Measurements from ENCODE around the gene CEP350. TPM values are rescaled to one million over a fixed set of nuclear protein-coding genes. Genes with fewer than 3 reads are reported as not detected.

CEP350 gene
- total RNA-seq, 1 experiment from 2014 or later, result 27.6 TPM

DNA sequence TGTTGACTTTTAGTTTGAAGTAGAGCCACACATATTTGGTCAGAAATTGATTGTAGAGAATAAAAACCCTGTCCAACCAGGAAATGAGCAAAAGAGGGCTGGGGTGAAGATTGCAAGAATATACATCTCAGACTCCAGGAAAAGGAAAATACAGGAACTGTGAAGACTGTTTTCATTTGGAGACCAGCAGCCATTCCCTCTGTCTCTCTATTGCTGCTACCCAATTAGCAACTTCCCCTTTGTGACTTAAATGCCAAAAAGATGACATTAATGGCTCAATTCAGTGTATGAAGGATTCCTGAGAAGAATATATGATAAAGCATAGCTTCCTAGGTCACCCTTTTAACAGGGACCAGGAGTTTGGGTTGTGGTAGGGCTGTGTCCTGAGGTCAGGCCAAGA is 31.6 kb upstream of the CEP350 start:
- H3K27ac ChIP-seq (ENCODE audit: low read depth, low read length), result no peak overlapping the region
- H4K20me1 ChIP-seq (ENCODE audit: insufficient read depth), result no peaks in the 10 kb centered on the region
- H3K9ac ChIP-seq (ENCODE audit: low read length), result no peak overlapping the region
- no peaks in the 10 kb centered on the region for H3K4me1 ChIP-seq (ENCODE audit: control insufficient read depth in 1 of 2, insufficient read depth in 2 of 2, low read length in 2 of 2)
- intact Hi-C loops (cut with micrococcal nuclease), result no loop called here
- no peak overlapping the region for H3K4me3 ChIP-seq (replicated peaks in 1 of 2; ENCODE audit: low read depth in 1 of 2, low read length in 2 of 2)
- no peak for TF ChIP-seq EGR1 (IDR thresholded peaks at IDR 0.05; ENCODE audit: low read depth)
- no peak for TF ChIP-seq JUND (IDR thresholded peaks at IDR 0.05)
- TF ChIP-seq, protein P1, sequence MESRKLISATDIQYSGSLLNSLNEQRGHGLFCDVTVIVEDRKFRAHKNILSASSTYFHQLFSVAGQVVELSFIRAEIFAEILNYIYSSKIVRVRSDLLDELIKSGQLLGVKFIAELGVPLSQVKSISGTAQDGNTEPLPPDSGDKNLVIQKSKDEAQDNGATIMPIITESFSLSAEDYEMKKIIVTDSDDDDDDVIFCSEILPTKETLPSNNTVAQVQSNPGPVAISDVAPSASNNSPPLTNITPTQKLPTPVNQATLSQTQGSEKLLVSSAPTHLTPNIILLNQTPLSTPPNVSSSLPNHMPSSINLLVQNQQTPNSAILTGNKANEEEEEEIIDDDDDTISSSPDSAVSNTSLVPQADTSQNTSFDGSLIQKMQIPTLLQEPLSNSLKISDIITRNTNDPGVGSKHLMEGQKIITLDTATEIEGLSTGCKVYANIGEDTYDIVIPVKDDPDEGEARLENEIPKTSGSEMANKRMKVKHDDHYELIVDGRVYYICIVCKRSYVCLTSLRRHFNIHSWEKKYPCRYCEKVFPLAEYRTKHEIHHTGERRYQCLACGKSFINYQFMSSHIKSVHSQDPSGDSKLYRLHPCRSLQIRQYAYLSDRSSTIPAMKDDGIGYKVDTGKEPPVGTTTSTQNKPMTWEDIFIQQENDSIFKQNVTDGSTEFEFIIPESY (IDR thresholded peaks at IDR 0.05; ENCODE audit: extremely low read depth, insufficient replicate concordance, low read length), result no peak
- TF ChIP-seq, protein P2, sequence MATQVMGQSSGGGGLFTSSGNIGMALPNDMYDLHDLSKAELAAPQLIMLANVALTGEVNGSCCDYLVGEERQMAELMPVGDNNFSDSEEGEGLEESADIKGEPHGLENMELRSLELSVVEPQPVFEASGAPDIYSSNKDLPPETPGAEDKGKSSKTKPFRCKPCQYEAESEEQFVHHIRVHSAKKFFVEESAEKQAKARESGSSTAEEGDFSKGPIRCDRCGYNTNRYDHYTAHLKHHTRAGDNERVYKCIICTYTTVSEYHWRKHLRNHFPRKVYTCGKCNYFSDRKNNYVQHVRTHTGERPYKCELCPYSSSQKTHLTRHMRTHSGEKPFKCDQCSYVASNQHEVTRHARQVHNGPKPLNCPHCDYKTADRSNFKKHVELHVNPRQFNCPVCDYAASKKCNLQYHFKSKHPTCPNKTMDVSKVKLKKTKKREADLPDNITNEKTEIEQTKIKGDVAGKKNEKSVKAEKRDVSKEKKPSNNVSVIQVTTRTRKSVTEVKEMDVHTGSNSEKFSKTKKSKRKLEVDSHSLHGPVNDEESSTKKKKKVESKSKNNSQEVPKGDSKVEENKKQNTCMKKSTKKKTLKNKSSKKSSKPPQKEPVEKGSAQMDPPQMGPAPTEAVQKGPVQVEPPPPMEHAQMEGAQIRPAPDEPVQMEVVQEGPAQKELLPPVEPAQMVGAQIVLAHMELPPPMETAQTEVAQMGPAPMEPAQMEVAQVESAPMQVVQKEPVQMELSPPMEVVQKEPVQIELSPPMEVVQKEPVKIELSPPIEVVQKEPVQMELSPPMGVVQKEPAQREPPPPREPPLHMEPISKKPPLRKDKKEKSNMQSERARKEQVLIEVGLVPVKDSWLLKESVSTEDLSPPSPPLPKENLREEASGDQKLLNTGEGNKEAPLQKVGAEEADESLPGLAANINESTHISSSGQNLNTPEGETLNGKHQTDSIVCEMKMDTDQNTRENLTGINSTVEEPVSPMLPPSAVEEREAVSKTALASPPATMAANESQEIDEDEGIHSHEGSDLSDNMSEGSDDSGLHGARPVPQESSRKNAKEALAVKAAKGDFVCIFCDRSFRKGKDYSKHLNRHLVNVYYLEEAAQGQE (IDR thresholded peaks at IDR 0.05; ENCODE audit: low read depth), result no peak
- no peak for TF ChIP-seq EZH2 (IDR thresholded peaks at IDR 0.05)
- TF ChIP-seq, protein P3, sequence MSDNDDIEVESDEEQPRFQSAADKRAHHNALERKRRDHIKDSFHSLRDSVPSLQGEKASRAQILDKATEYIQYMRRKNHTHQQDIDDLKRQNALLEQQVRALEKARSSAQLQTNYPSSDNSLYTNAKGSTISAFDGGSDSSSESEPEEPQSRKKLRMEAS (IDR thresholded peaks at IDR 0.05), result no peak
- TF ChIP-seq SIN3A (IDR thresholded peaks at IDR 0.05; ENCODE audit: low read depth), result no peak
- TF ChIP-seq EZH2phosphoT487 (IDR thresholded peaks at IDR 0.05; ENCODE audit: borderline replicate concordance), result no peak
- TF ChIP-seq, protein P4, sequence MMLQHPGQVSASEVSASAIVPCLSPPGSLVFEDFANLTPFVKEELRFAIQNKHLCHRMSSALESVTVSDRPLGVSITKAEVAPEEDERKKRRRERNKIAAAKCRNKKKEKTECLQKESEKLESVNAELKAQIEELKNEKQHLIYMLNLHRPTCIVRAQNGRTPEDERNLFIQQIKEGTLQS (IDR thresholded peaks at IDR 0.05), result no peak
- no peak for TF ChIP-seq FOSL1 (IDR thresholded peaks at IDR 0.05; ENCODE audit: low read depth)
- no peak for TF ChIP-seq ZFX (IDR thresholded peaks at IDR 0.05)
- TF ChIP-seq SP1 (IDR thresholded peaks at IDR 0.05; ENCODE audit: low read depth), result no peak
- no peak for TF ChIP-seq POLR2A (IDR thresholded peaks at IDR 0.05; ENCODE audit: borderline replicate concordance, extremely low read depth, insufficient read depth, insufficient read length)
- no peak for TF ChIP-seq RAD21 (IDR thresholded peaks at IDR 0.05; ENCODE audit: low read depth)
- no peak for TF ChIP-seq CEBPB (IDR thresholded peaks at IDR 0.05; ENCODE audit: low read depth)
- no peak for TF ChIP-seq TCF7L2 (IDR thresholded peaks at IDR 0.05; ENCODE audit: borderline replicate concordance, extremely low read depth, insufficient read depth, insufficient read length)
- TF ChIP-seq POLR2AphosphoS5 (IDR thresholded peaks at IDR 0.05; ENCODE audit: low read depth, low read length), result no peak
- TF ChIP-seq YY1 (IDR thresholded peaks at IDR 0.05; ENCODE audit: extremely low read depth, insufficient replicate concordance, low read depth, low read length), result no peak
- BruUV-seq (replicated peaks), result no TSS peak
- H3K27me3 ChIP-seq (ENCODE audit: insufficient read depth, low read length), result no peaks in the 10 kb centered on the region
- no peaks in the 10 kb centered on the region for H3K9me2 ChIP-seq (ENCODE audit: insufficient read depth)
- ChIA-PET CTCF (no interaction called here), RAD21 (ENCODE audit: low non-redundant PET in 1 of 2, low total read pairs in 2 of 2, uncharacterized antibody in 2 of 2, unreplicated experiment in 2 of 2) (no interaction called here), POLR2A (no interaction called here)
- no peak overlapping the region for H2AFZ ChIP-seq (ENCODE audit: low read depth, low read length, poor library complexity, severe bottlenecking)
- ATAC-seq (no peak), DNase-seq (ENCODE audit: low read depth, low spot score) (no peak)
- peaks cover 2 to 10% of the 10 kb centered on the region in 2 experiments; a peak in 1 of 4 replicates for H3K36me3 ChIP-seq (ENCODE audit: control insufficient read depth in 1 of 2, insufficient read depth in 2 of 2, low read length in 2 of 2)
- H3K4me2 ChIP-seq (ENCODE audit: low read length), result no peak overlapping the region
- H3K79me2 ChIP-seq (ENCODE audit: insufficient read depth, low read length), result no peaks in the 10 kb centered on the region
- no peaks in the 10 kb centered on the region for H3K9me3 ChIP-seq (ENCODE audit: control insufficient read depth in 1 of 2, insufficient read depth in 1 of 2, low read depth in 1 of 2, low read length in 2 of 2)

Data from HCT116 (cell line).